ENCODE results near the gene EIF4B. TPM values are rescaled to one million over a fixed set of nuclear protein-coding genes. Genes with fewer than 3 reads are reported as not detected.

EIF4B gene
- total and polyA plus RNA-seq, 2 donors (not counting 1 experiment from before 2014, with no cell fraction given), result 252 to 674 TPM

DNA sequence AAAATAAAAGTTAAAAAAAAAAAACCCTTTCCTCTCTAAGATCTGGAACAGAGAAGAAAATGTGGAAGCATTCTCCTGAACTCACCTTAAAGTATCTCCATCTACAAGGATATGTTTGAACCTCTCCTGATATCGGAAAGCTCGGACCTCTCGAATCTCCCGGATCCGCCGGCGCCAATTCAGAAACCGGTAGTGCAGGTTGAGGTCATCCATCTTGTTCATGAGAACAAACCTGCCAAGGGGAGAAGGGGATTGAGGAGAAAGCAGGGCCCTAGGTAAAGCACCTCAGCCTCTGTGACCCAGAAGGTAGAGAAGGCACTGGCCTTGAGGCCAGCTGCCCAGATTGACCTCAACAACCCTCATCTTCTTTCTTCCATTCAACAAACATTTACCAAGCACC is 70.8 kb downstream of the EIF4B start:
- Mint-ChIP-seq H3K4me1 (peaks cover 47% of the 10 kb centered on the region), H3K27ac (no peak overlapping the region), H3K27me3 (peaks cover 4% of the 10 kb centered on the region), H3K4me3 (peak overlapping the region; percentile 95), H3K9me3 (ENCODE audit: insufficient read depth) (no peaks in the 10 kb centered on the region)
- no peak overlapping the region for H3K4me2 ChIP-seq (replicated peaks; ENCODE audit: low read depth, low read length, poor library complexity, severe bottlenecking)
- peaks cover 0 to 39% of the 10 kb centered on the region in 2 experiments for H3K36me3 ChIP-seq (replicated peaks in 1 of 2; ENCODE audit: control extremely low read depth in 1 of 2, control insufficient read depth in 1 of 2, extremely low read depth in 1 of 2, insufficient read depth in 2 of 2, low read length in 1 of 2)
- H4K20me1 ChIP-seq (ENCODE audit: control insufficient read depth, insufficient read depth, low read length, poor library complexity, severe bottlenecking), result peaks cover 22% of the 10 kb centered on the region
- no peak overlapping the region for H3K4me3 ChIP-seq (ENCODE audit: control extremely low read depth in 1 of 5, extremely low read depth in 1 of 5, insufficient read depth in 1 of 5, low read depth in 2 of 5, low read length in 4 of 5)
- DNase-seq (no peak), ATAC-seq (ENCODE audit: low read depth) (no peak)
- no peak overlapping the region for H3K27ac ChIP-seq (ENCODE audit: low read length in 2 of 2)
- H3K9ac ChIP-seq (ENCODE audit: low read length), result no peak overlapping the region
- H3K9me3 ChIP-seq (ENCODE audit: control extremely low read depth in 1 of 3, control insufficient read depth in 2 of 3, insufficient read depth in 1 of 3, low read length in 2 of 3), result no peaks in the 10 kb centered on the region
- peaks cover 0 to 4% (median 0%) of the 10 kb centered on the region in 4 experiments for H3K27me3 ChIP-seq (replicated peaks in 1 of 4; ENCODE audit: control extremely low read depth in 1 of 4, control insufficient read depth in 3 of 4, insufficient read depth in 4 of 4, low read length in 3 of 4)
- WGBS (ENCODE audit: insufficient coverage), result 100% methylated on average over 3 of the region's 8 CpGs
- peaks cover 16 to 32% of the 10 kb centered on the region in 2 donors for H3K4me1 ChIP-seq (ENCODE audit: control insufficient read depth in 2 of 2, insufficient read depth in 2 of 2, low read length in 2 of 2)
- intact Hi-C loops (cut with micrococcal nuclease), result loop anchor here (10.0 kb wide), 1 partner anchor 248 kb away; the partner anchor contains the start of gene AAAS
- peaks cover 27% of the 10 kb centered on the region for H3K79me2 ChIP-seq (ENCODE audit: control insufficient read depth, insufficient read depth, low read length)
- no peak for TF ChIP-seq EZH2 (IDR thresholded peaks at IDR 0.05; ENCODE audit: borderline replicate concordance, insufficient read depth, low read depth, low read length, poor library complexity, severe bottlenecking)
- TF ChIP-seq, protein P1, sequence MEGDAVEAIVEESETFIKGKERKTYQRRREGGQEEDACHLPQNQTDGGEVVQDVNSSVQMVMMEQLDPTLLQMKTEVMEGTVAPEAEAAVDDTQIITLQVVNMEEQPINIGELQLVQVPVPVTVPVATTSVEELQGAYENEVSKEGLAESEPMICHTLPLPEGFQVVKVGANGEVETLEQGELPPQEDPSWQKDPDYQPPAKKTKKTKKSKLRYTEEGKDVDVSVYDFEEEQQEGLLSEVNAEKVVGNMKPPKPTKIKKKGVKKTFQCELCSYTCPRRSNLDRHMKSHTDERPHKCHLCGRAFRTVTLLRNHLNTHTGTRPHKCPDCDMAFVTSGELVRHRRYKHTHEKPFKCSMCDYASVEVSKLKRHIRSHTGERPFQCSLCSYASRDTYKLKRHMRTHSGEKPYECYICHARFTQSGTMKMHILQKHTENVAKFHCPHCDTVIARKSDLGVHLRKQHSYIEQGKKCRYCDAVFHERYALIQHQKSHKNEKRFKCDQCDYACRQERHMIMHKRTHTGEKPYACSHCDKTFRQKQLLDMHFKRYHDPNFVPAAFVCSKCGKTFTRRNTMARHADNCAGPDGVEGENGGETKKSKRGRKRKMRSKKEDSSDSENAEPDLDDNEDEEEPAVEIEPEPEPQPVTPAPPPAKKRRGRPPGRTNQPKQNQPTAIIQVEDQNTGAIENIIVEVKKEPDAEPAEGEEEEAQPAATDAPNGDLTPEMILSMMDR (IDR thresholded peaks at IDR 0.05), result no peak
- ChIA-PET POLR2A (no interaction called here), CTCF (interaction anchor here (0.7 to 6.9 kb wide), 5 partner anchors 12 to 1814 kb away, joined by 3 to 62 read pairs (median 6); partner anchors contain the start of gene IGFBP6)
- H2AFZ ChIP-seq (ENCODE audit: insufficient read depth, low read depth, low read length, poor library complexity, severe bottlenecking), result no peak overlapping the region
